AML-193 (cell line): ENCODE measurements around the gene NCAM2.
"Not testable (repeated sequence)": the region's sequence is repeated elsewhere in the genome, so short reads cannot be mapped to it uniquely, and the experiment has no call there.

ENCODE experiments used
- DNase-seq, 2 experiments: peaks; one replicate each; lab custom pipeline; 2025; lab: John Stamatoyannopoulos, UW

Gene NCAM2

DNA sequence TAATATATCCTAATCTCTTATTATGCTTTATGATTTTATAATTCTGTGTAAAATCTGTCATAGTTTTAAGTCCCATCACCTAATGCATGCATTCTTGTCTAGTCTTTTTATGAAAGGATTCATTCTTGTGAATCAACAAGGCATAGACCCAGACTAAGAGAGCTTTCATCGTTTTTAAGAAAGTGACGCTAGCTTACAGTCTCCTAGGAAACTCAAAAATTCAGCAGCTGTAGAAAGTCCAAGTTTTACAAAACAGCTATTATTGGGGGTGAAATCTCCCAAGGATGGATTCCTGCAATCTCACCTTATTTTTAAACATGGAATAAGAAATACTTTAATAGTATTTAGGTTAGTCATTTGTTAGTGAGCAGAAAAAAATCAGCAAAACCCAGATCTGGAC lies 104.7 kb downstream of the NCAM2 start:
- DNase-seq = no peak

DNA sequence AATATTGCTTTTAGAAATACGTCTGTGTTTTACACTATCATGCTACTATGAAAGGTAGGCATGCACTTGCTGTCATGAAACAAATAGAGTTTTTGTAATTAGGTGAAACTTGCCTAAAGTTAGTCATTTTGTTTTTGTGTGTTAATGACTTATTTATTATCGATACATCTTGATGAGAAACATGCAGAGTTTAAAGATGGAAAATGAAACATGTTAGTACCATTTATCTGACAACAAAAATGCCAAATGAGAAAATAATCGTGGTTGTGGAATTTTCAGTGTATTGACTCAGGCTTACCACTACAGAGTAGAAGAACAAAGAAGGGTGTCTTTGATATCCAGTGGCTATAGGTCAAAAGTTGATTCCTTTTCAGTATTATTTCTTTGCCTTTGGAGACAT lies 105.5 kb downstream of the NCAM2 start:
- DNase-seq = no peak

DNA sequence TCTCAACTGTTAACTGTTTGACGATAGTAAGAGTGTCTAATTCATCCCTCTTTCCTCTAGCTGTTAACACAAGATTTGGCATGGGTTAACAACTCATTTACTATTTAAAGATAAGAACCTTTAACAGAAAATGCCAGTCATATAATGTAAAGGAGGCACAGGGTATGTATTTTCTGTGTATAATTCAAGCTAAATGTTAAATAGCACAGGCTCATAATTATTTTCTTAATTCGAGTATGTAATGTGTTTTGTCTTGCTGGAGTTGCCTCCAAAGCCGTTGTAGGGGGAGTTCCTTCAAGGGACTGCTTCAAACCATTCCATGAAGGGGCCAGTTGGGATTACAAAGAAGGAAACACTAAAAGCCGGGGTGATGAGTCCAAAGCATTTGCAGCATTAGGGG lies 111.5 kb downstream of the NCAM2 start:
- DNase-seq = no peak

DNA sequence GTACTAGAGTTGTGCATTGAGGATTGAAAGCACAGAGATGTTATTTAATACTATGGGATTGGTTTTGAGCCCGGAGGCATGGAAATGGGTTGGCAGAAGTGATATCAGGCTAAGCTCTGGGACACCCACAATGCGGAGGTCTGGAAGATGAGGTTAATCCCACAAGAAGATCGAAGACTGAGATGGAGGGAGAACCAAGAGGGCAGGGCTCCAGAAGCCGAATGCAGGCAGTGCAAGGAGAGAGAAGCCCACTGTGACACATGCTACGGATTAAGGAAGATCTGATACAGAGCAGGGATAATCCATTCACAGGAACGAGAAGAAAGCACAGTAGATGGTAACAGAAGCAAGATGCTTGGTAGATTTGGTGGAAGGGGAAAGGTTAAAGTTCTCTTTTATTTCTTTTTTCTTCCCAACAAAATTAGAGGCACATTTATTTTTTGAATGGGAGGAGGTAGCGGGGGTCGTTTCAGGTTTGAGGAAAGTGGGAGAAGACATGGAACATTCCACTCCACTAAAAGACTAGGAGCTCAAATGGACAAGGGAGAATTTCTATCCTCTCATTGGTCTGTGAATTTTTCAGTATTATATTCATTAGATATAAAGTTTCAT lies 113.2 kb downstream of the NCAM2 start:
- DNase-seq = no peak

DNA sequence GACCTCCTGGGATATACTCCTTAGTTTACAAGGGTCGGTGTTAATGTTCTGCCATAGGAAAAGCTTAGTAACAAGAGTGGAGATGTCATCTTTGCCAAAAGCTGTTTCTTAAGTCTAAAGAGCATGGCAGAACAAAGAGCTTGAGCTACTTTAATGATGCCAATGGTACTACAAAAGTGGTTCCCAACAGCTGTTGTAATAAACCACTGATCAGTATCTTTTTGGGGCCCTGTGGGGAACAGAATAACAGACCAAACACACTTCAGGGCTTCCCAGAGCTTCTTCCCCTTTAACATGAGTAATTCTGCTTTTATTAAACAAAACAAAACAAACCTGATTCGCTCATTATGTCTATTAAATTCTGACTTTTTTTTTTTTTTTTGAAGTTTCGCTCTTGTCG lies 116.3 kb downstream of the NCAM2 start:
- DNase-seq = no peak

DNA sequence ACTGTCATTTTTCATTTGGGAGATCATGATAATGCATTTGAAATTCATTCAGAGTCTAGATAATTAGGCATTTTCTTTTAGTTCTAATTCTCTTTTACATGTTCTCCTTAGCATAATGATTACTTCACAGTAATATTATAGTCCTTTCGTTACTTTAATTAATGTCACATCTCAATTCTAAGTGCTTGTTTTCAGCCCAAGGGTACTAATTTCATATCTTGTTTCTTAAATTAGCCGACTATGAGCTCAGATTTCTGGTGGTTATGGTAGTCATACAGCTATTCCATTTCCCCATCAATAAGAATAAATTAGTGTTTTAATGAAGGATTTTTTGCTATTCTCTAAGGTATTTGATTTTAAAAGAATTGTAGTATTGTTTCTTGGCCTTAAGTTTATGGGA lies 120.9 kb downstream of the NCAM2 start:
- no peak for DNase-seq

DNA sequence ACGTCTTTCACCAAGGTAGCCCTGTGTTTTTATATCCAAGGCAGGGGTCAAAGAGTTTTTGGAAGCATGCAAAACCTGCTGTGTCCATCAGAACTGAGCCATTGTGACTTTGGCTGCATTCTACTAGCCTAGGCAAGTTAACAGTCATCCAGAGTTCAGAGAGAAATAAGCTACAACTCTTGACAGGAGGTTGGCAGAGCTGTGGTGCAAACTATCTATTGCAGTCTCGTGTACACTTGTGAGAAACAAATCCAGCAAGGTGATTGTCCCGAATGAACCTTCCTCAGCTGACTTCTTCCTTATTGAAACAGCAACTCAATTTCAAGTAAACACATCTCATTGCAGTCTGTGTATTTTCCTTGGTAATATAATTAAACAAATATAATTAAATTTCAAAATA lies 124.5 kb downstream of the NCAM2 start:
- no peak for DNase-seq

DNA sequence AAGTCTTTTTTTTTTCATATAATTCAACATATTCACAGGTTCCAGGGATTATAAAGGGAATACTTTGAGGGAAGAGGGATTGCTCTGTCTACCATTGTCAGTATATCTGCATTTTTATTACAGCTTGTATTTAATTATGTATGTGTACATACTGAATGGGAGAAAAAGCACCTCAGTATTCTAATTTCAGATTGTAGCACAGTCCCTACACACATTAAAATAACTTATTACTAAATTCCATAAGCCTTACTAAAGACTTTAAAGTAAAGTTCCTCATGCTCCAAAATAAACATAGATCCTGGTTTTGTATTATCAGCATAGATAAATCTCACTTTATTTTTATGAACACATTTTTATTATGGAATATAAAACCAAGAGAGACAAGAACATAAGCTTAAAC lies 134.2 kb downstream of the NCAM2 start:
- no peak for DNase-seq

DNA sequence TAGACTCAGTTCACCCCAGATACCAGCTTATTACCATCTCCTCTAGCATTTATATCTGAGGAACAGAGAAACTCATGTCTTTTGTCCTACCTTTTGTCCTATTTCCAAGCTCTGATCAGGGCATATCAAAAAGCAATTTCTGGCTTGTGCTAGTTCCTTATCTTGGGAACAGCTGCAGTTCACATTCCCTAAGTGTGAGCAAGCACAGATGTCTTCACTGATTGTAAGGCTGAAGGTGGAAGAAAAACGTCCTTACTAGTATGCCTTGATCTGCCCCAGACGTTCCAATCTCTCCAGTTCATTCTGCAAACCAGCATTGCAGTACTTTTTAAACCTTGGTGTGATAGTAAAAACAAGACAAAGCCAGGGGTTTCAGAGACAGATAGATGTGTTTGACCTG lies 139.8 kb downstream of the NCAM2 start:
- DNase-seq = no peak

DNA sequence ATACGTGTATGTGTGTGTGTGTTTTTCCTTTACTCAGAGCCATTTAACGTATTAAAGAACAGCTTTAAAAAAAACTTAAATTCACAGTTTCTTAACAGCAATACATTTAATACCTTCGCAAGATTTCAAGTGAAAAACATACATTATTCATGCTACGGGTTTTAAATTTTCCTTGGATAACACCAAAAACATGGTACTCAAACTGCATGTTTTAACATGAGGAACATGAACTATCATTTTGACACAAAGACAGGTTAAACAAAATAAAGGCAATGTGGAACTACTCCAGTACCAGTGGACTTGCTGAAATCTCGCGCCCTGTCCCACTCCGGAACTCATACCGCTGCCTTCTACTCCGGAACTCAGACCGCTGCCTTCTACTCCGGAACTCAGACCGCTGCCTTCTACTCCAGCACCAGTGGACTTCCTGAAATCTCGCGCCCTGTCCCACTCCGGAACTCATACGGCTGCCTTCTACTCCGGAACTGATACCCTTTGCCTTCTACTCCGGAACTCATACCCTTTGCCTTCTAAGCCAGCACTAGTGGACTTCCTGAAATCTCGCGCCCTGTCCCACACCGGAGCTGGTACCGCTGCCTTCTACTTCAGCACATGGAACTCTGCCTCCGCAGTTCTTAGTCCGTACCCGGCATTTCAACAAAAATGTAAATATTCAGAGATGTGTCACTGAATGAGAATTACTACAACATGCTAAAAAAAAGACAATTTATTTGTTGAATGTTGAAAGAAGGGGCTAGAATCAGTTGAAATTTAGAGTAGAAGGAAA lies 148.6 kb downstream of the NCAM2 start:
- DNase-seq = no peak

DNA sequence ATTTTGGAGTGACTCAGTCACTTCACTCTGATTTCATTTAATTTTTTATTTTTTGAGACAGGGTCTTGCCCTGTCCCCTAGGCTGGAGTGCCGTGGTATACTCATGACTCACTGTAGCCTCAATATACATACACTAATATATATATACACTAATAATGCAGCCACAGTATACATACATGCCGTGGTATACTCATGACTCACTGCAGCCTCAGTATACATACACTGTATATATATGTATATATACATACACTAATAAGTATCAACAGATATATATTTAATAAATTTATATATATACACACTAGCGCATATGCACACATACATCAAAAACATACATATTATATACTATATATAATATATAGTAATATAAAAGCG lies 149.2 kb downstream of the NCAM2 start:
- no peak for DNase-seq

DNA sequence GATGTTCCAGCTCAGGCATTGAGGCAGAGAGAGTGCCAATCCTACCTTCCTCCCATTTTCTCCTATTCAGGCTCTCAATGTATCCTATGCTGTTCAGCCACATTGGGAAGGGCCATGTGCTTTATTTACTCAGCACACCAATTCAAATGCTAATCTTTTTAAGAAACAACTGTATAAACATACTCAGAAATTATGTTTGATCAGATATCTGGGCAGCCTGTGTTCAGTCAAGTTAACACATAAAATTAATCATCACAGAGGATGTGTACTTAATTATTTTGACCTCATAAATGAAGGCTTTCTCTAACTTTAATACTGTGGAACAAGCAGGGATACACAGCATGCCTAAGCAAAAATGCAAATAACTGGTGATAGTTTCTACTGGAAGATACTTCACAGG lies 149.8 kb downstream of the NCAM2 start:
- DNase-seq = no peak

DNA sequence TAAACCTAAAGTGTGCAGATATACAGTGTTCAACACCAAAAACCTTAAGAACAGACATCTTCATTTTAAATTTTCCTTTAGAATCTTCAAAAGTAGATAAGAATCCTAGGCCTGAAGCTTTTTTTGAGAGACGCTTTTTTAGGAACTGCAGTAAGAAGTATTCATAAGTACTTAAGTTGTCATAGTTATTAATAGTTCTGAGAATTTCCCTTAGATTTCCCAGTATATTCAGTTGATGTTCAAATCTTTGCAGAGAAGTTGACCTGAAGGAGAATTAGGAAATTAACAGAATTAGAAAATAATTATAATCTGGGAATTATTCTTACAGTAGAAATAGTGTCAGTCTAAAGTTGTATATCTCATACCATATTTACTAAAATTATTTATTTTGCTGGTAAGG lies 150.3 kb downstream of the NCAM2 start:
- DNase-seq = no peak

DNA sequence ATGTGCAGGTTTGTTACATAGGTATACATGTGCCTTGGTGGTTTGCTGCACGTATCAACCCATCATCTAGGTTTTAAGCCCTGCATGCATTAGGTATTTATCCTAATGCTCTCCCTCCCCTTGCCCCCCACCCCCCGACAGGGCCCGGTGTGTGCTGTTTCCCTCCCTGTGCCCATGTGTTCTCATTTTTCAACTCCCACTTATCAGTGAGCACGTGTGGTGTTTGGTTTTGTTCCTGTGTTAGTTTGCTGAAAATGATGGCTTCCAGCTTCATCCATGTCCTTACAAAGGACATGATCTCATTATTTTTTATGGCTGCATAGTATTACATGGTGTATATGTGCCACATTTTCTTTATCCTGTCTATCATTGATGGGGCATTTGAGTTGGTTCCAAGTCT lies 151.2 kb downstream of the NCAM2 start:
- DNase-seq = not testable (repeated sequence)

DNA sequence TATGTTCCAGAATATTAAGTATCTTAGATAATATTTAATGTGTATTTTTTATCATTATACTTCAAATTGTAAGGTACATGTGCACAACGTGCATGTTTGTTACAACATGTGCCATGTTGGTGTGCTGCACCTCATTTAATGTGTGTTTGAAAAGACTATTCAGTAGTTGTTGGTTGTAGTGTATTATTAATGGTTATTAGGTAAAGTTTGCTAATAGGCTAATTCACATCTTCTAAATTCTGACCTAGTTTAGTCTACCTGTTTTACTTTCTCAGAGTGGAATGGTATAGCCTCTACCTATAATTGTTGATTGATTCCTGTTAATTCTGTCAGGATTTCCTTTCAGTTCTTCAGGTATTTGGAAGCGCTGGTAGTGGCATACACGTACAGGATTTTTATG lies 153.0 kb downstream of the NCAM2 start:
- DNase-seq = no peak

DNA sequence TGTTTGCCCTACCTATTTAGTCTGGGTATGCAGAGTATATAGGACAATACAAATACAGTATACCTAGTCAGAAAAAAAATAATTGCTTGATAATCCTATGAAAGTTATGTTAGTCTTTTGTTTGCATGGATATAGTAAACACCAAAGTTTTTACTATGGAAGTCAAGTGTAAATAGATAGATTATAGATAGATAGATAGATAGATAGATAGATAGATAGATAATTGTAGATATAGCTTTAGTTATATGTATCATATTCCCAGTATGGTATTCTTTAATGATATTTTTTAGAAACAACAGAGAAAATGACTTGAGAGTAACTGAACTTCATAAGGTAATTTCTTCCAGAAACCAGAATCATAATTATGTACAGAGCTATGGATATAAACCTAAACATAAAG lies 158.2 kb downstream of the NCAM2 start:
- no peak for DNase-seq

DNA sequence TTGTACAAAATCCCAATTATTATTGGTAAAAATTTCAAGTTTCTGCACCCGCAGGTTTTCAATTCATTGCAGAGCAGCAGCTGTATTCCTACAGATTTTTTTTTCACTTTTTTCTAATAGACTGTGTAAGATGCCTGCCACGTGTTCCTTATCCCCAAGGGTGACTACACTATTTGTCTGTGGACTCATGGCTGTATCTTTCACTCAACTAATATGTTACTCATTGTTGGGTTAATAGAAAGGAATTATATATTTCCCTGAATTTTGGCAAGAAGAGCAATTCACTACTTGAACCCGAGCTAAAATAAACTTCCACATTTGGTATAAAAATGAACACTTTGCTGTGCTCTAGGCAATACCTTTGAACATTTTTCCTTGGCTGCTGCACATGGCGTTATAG lies 158.7 kb downstream of the NCAM2 start:
- no peak for DNase-seq

DNA sequence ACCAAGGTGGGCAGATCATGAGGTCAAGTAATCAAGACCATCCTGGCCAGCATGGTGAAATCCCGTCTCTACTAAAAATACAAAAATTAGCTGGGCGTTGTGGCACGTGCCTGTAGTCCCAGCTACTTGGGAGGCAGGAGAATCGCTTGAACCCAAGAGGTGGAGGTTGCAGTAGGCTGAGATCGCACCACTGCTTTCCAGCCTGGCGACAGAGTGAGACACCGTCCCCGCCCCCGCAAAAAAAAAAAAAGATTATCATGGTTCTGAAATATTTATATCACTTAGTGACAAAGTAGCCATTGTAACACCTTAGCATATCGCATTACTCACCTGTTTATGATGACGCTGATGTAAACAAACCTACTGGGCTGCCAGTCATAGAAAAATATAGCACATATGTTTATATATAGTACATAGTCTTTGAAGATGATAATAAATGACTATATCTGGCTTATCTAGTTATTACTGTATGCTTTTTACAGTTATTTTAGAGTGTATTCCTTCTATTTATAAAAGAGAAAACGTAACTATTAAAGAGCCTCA lies 160.2 kb downstream of the NCAM2 start:
- DNase-seq = no peak

DNA sequence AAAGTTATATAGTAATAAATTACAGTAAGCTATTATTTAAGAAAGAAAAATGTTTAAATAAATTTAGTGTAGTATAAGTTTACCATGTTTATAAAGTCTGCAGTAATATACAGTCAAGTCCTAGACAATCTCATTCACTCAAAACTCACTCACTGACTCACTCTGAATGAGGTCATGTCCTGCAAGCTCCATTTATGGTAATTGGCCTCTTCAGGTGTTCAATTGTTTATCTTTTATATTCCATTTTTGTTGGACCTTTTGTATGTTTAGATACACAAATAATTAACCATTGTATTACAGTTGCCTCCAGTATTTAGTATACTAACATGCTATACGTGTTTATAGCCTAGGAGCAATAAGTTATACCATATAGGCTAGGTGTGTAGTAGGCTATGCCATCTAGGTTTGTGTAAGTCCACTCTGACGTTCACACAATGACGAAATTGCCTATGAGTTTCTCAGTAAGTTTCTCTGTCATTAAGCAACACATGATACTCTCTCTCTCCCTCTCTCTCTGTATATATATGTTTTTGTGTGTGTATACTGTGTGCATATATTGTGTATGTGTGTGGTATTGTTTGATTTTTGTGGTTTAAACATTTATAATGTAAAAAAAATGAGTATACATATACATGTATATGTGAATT lies 161.2 kb downstream of the NCAM2 start:
- no peak for DNase-seq

DNA sequence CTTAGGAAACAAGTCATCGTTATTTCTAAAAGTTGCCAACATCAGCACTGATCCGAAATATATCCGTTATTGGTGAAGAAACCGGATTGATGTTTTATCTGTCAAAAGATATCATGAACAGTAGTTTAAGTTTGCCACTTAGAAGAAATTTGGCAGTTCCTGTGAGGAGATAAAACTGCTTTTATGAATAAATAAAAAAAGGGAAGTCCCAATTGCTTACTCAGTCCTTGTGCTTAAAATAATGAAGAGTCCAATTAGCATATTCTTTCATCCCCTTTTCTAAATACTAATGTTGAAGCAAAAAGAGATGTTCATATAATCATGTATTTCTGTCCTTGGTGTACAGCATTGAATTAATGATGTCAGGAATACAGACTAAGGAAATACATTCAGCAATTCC lies 164.6 kb downstream of the NCAM2 start:
- peak in 1 of 2 experiments; percentile 7 for DNase-seq

DNA sequence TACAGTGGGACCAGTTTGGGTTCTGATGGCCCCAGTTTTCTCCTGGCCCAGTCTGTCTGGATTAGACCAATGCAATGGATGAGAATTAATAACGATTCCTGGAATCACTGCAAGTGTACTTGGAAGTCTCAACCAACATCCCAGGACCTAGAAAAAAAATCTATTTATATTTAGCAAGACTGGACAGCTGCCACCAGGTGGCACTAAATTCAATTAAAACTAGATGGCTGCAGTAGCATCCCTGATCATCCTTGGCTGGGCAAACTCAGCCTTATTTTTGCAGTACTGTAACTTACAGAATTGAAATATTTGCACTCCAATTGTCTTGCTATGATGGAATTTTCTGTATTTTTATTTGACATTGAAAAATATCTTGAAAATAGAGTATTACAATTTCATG lies 165.7 kb downstream of the NCAM2 start:
- peak; percentile 38 to 41 for DNase-seq

DNA sequence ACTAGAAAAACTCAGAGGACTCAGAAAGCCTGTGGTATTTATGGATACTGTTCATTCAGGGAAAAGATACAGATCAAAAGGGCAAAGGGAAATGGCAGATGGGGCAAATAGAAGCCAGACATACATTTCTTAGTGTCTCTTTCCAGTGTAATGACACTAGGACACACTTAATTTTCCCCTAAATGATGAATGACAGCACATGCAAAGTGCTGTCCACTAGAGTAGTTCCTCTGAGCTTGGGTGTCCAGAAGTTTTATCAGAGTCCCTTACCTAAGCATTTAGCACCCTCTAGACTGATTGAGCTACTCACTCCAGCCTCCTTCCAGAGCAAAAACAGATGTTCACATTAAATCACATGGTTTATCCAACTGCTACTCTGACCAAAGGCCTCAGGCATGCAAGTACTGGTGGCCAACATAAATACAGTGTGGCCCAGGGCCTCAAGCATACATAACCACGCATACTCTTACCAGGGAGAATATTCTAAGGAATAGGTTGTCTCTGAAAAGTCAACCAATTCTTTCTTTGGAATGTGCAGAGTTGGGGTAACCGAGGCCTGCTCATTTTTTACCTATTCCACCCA lies 166.9 kb downstream of the NCAM2 start:
- DNase-seq = no peak

DNA sequence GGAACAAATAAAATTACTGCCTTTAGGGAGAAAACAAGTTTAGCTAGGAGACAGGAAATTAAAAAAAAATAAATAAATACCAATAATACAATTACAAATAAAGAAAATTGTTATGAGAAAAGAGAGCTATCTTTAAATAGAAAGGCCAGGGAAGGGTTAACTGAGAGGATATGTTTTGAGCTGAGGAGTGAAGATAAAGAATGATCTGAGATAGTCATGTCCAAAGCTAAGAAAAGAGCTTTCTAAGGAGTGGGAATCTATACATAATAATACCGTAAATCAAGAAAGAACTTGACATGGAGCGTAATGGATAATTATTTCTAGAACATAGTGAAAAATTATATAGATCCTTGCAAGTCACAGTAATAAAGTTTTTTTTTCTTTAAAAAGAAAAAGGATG lies 176.5 kb downstream of the NCAM2 start:
- DNase-seq = no peak
